ENCODE results near the gene CCDC66.
"Not testable (repeated sequence)": the region's sequence is repeated elsewhere in the genome, so short reads cannot be mapped to it uniquely, and the experiment has no call there.

The CCDC66 gene

GRCh38 chr3:56556908-56557830, at the start of gene CCDC66:
TSS of gene CCDC66 (plus strand) at chr3:56557175. CDS start at chr3:56557243, 68 bp downstream.
- peak; percentile 89 for DNase-seq (ENCODE audit: low read depth)

GRCh38 chr3:56519641-56520040, 37.3 kb upstream of the CCDC66 start:
- DNase-seq (ENCODE audit: low read depth) = no peak

- no peak for DNase-seq (ENCODE audit: low read depth)
Measured at GRCh38 chr3:56522374-56522773, 34.6 kb upstream of the CCDC66 start.

DNA sequence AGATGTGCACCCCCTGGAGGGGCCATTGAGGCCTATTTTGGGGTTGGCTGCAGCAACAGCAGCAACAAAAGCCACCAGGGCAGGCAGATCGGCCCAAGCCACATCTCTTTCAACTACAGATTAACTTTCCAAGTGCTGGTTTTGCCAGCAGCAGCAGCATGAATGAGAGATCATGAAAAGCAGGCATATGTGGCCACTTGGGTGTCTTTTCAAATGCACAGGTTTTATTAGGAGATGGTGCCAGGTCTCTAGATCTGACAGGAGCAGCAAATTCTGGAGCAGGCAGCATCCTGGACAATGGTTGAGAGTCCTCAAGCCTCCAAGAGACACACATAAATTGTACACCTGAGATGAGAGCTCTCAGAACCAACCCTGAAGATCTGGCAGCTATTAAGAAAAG, 31.7 kb upstream of the CCDC66 start:
- DNase-seq (ENCODE audit: low read depth) = no peak

GRCh38 chr3:56536735-56537134, 20.2 kb upstream of the CCDC66 start:
- no peak for DNase-seq (ENCODE audit: low read depth)

- DNase-seq (ENCODE audit: low read depth) = no peak
Measured at GRCh38 chr3:56547486-56547885, 9.5 kb upstream of the CCDC66 start.

DNA sequence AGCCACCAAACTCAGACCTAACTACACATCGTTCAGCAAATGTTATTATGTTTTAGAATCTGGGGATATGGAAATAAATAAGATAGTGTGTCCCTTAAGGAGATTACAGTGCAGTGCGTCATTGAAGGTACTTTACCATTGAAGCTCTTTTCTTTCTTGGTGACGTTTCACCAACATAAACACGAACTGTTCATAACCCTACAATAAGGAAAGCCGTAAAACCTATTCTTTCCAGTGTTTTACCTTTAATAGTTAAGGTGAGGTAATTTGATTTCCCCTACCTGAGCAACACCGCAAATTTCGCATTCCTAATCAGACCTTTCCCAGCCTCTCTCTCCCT, 826 bp downstream of the CCDC66 start:
- no peak for DNase-seq (ENCODE audit: low read depth)

GRCh38 chr3:56573501-56573900, 16.5 kb downstream of the CCDC66 start:
- DNase-seq (ENCODE audit: low read depth) = no peak

DNA sequence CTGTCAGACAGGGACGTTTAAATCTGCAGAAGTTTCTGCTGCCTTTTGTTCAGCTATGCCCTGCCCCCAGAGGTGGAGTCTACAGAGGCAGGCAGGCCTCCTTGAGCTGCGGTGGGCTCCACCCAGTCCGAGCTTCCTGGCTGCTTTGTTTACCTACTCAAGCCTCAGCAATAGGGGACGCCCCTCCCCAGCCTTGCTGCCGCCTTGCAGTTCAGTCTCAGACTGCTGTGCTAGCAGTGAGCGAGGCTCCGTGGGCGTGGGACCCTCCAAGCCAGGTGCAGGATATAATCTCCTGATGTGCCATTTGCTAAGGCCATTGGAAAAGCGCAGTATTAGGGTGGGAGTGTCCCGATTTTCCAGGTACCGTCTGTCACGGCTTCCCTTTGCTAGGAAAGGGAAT, 25.0 kb downstream of the CCDC66 start:
- not testable (repeated sequence) for DNase-seq (ENCODE audit: low read depth)

DNA sequence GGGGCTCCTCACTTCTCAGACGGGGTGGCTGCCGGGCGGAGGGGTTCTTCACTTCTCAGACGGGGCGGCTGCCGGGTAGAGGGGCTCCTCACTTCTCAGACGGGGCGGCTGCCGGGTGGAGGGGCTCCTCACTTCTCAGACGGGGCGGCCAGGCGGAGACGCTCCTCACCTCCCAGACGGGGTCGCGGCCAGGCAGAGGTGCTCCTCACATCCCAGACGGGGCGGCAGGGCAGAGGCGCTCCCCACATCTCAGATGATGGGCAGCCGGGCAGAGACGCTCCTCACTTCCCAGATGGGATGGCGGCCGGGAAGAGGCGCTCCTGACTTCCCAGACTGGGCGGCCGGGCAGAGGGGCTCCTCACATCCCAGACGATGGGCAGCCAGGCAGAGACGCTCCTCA, 27.3 kb downstream of the CCDC66 start:
- DNase-seq (ENCODE audit: low read depth) = not testable (repeated sequence)

DNA sequence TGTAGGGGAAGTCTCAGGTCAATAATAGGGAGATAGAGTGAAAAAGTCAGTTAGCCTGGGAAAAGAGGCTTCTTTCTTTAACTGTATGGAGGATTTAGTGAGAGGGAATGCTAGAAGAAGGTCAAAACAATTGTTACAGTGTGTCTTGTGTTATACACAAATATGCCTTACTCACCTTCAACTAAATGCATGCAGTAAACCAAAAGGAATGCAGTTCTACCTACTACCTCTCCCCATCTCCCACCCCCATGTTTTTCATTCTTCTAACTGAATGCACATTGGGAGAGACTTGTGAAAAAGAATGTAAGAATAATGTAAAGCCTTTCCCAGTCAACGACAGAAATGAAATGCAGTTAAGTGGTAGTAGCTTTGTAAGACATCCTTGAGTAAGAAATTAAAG, 33.8 kb downstream of the CCDC66 start:
- no peak for DNase-seq (ENCODE audit: low read depth)

DNA sequence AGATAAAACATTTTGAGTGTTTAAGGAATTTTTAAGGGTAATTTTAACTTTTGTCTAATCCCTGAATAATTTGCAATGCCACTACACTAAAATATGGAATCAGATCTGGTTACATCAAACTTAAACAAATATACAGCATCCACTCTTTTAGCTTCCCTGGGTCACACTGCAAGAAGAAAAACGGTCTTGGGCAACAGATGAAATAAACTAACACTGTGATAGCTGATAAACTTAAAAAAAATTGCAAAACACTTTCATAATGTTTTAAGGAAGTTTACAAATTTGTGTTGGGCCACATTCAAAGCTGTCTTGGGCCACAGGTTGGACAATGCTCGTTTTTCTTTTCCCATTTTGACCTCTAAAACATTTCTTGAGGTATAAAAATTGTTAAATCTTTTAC, 34.3 kb downstream of the CCDC66 start:
- DNase-seq (ENCODE audit: low read depth) = no peak

GRCh38 chr3:56593455-56594158, 36.6 kb downstream of the CCDC66 start:
- DNase-seq (ENCODE audit: low read depth) = no peak

DNA sequence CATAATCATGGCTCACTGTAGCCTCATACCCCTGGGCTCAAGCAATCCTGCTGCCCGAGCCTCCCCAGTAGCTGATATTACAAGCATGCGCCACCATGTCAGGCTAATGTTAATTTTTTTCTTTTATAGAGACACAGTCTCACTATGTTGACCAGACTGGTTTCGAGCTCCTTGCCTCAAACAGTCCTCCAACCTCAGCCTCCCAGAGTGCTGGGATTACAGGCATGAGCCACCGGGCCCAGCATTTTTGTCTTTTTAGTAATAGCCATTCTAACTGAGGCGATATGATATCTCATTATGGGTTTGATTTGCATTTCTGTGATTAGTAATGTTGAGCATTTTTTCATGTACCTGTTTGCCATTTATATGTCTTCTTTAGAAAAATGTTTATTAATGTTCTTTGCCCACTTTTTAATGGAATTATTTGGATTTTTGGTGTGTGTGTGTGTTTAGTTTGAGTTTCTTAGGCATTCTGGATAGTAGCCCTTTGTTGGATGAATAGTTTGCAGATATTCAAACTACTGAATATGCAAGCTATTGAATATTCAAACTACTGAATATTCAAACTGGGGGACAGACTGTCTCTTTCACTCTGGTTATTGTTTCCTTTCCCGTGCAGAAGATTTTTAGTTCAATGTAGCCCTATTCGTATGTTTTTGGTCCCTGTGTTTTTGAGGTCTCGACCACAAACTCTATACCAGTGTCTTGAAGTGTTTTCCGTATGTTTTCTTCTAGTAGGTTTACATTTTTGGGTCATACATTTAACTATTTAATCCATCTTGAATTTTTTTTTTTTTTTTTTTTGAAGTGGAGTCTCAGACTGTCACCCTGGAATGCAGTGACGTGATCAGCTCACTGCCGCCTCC, 39.2 kb downstream of the CCDC66 start:
- no peak for DNase-seq (ENCODE audit: low read depth)

GRCh38 chr3:56608479-56608878, 51.5 kb downstream of the CCDC66 start:
- not testable (repeated sequence) for DNase-seq (ENCODE audit: low read depth)

- no peak for DNase-seq (ENCODE audit: low read depth)
Measured at GRCh38 chr3:56610669-56611335, 53.8 kb downstream of the CCDC66 start.

DNA sequence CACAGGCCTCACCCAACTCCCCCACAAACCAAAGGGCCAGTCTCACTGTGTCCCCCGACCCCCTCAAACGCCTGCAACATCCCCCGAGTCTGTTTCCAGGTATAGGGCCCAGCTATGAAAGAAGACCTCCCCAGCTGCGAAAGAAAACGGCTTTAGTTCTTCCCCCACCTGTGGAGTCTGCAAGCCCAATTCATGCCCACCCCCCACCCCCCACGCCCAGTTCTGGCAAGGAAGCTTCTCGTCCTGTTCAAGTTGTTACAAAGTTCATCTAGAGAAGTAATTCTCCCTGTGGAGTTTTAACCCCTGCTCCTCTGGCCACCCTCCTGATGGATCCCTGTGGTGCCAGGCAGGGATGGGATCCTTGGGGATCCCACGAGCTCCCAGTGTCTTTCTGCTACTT, 54.4 kb downstream of the CCDC66 start:
- no peak for DNase-seq (ENCODE audit: low read depth)

DNA sequence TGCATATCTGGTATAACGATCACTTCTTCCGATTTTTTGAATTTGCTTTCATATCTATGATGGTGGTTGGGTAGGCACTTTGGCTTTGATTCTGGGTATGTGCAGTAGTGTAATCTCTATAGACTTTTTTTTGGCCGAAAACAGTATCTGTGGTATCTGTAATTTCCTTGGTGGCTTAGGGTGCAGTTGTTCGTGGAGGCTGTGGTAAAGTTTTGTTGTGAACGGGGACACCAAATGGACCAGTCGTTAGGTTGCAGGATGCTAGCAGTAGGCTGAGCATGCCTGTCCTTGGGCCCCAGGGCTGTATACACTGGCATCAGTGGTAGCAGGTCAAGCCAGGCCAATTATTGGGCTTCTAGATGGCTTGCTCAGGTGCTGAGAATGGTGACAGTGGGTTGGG, 55.2 kb downstream of the CCDC66 start:
- DNase-seq (ENCODE audit: low read depth) = no peak

DNA sequence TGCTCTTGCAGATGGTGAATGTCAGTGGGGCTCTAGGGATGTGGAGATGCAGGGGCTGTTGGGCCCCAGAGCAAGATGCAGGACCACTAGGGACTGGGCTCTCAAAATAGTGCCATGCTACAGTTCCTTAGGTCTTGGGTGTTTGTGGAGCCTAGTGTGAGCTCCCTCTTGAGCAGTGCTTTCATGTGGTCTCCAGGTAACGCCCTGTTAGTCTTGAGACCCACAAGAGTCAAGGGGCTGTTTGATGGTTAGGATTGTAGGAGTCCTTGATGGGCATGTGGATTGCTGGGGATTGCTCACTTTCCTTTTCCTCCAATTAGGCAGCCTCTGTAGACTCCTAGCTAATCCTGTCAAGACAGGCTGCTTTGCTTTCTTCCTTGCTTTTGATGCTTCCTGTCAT, 56.0 kb downstream of the CCDC66 start:
- no peak for DNase-seq (ENCODE audit: low read depth)

DNA sequence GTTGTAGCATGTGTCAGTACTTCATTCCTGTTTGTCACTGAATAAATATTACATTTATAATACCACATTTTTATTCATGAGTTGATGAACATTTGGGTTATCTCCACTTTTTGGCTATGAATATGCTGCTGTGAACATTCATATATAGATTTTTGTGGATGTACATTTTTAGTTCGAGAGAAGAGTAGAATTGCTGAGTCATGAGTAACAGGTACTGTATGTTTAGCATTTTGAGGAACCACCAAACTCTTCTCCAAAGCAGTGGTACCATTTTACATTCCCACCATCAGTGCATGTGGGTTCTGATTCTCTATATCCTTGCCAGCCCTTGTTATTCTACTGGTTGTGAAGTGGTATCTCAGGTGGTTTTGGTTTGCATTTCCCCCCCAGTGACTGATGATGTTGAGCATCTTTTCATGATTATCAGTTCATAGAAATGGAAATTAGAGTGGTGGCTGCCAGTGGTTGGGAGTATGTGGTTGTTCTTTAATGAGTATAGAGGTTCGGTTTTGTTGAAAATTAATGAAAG, 59.6 kb downstream of the CCDC66 start:
- DNase-seq (ENCODE audit: low read depth) = no peak

DNA sequence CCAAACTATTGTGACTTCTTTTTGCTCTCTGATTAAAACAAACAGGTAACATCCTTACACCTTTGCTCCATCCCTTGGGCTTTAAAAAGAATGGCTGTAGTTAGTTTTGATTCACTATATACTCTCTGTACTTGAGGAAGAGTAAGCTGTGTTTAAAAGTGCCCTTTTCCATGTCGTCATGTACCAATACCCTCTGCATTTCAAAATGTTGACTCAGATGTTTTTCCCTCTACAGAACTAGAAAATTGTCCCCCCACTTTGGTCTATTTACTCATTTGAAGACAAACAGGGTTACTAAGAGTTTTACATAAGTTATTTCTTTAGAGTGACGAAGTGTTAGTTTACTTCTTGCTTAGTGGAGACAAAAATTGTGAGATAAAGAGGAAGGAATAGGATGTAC, 63.4 kb downstream of the CCDC66 start:
- DNase-seq (ENCODE audit: low read depth) = no peak

- no peak for DNase-seq (ENCODE audit: low read depth)
Measured at GRCh38 chr3:56621681-56622080, 64.7 kb downstream of the CCDC66 start.
